HFFc6 (cell line): Measurements from ENCODE around the gene OR5B12. TPM values are rescaled to one million over a fixed set of nuclear protein-coding genes. Genes with fewer than 3 reads are reported as not detected.
"Not testable (repeated sequence)": the region's sequence is repeated elsewhere in the genome, so short reads cannot be mapped to it uniquely, and the experiment has no call there.

ENCODE experiments used
- DNase-seq: peaks from one replicate; pipeline ENCODE4 v3.0.0-alpha.2; 2018
- H3K27ac Mint-ChIP-seq: 2 replicates; pipeline ENCODE4 v1.8.0; 2020; ENCODE audit warnings: mild to moderate bottlenecking, mixed read lengths
- H3K27me3 Mint-ChIP-seq: 2 replicates; pipeline ENCODE4 v1.8.0; 2021; ENCODE audit warnings: mild to moderate bottlenecking, moderate library complexity, mixed read lengths; ENCODE audit not compliant: insufficient read depth
- H3K36me3 Mint-ChIP-seq: 2 replicates; pipeline ENCODE4 v1.8.0; 2021; ENCODE audit warnings: low read depth, mixed read lengths
- H3K4me1 Mint-ChIP-seq: 2 replicates; pipeline ENCODE4 v1.8.0; 2020; ENCODE audit warnings: low read depth, mixed read lengths
- H3K4me3 Mint-ChIP-seq: 2 replicates; pipeline ENCODE4 v1.8.0; 2020; ENCODE audit warnings: mild to moderate bottlenecking, moderate library complexity, mixed read lengths
- H3K9me3 Mint-ChIP-seq: 2 replicates; pipeline ENCODE4 v1.8.0; 2020; ENCODE audit warnings: mild to moderate bottlenecking, mixed read lengths
- CTCF ChIP-seq: fragments of 200-600 bp; sonication (generic); IDR thresholded peaks from 2 replicates; pipeline ENCODE4 v1.5.0; 2021; ENCODE audit warnings: antibody characterized with exemption, mild to moderate bottlenecking
- total RNA-seq, 6 experiments: library from RNA; stranded (reverse); fragmentation: NEBNext Ultra II Directional; extraction: Animal tissue kit (Norgen Biotek cat#: 25700); gene quantifications; 2 replicates in 1 of 6; 3 replicates in 5 of 6; pipeline ENCODE4 v1.2.3, GENCODE V29; 2021

OR5B12 gene
- total RNA-seq, 6 experiments from 2014 or later, result not detected

- TF ChIP-seq CTCF, result no peak
- H3K36me3 Mint-ChIP-seq, result peaks cover 25% of the 10 kb centered on the region
- H3K4me1 Mint-ChIP-seq, result no peaks in the 10 kb centered on the region
- H3K4me3 Mint-ChIP-seq, result no peak within 1 kb of the TSS
- H3K27me3 Mint-ChIP-seq, result no peaks in the 10 kb centered on the region; the same call in 1 of the 2 replicates
- no peak for DNase-seq
- H3K27ac Mint-ChIP-seq, result no peak within 1 kb of the TSS
- H3K9me3 Mint-ChIP-seq, result peaks cover 23% of the 10 kb centered on the region
These were observed 35.3 kb downstream of the OR5B12 start, which contains the start of gene OR5B3 for GRCh38 chr11:58406774-58407173. OR5B3 (minus strand) TSS chr11:58406874; CDS start chr11:58403409, 3,465 bp downstream.

- peaks cover 13% of the 10 kb centered on the region for H3K9me3 Mint-ChIP-seq
- H3K27ac Mint-ChIP-seq, H3K27me3 Mint-ChIP-seq, H3K4me3 Mint-ChIP-seq, DNase-seq: not testable (repeated sequence)
- H3K36me3 Mint-ChIP-seq, result peaks cover 18% of the 10 kb centered on the region
- H3K4me1 Mint-ChIP-seq, result peaks cover 28% of the 10 kb centered on the region
These were observed 42.4 kb downstream of the OR5B12 start for GRCh38 chr11:58399622-58400021.

GRCh38 chr11:58395581-58395980, 46.5 kb downstream of the OR5B12 start:
- peak; percentile 17 for DNase-seq
- peak overlapping the region; percentile 75 for H3K27ac Mint-ChIP-seq
- peaks cover 22% of the 10 kb centered on the region for H3K36me3 Mint-ChIP-seq
- peaks cover 65% of the 10 kb centered on the region for H3K4me1 Mint-ChIP-seq
- TF ChIP-seq CTCF, result no peak
- H3K9me3 Mint-ChIP-seq, result peaks cover 18% of the 10 kb centered on the region
- H3K4me3 Mint-ChIP-seq, result peak overlapping the region; percentile 45; the same call in 1 of the 2 replicates
- no peaks in the 10 kb centered on the region for H3K27me3 Mint-ChIP-seq

- peak overlapping the region; percentile 40 for H3K4me3 Mint-ChIP-seq
- H3K36me3 Mint-ChIP-seq, result peaks cover 29% of the 10 kb centered on the region
- H3K4me1 Mint-ChIP-seq, result peaks cover 65% of the 10 kb centered on the region
- H3K9me3 Mint-ChIP-seq, result peaks cover 18% of the 10 kb centered on the region
- H3K27ac Mint-ChIP-seq, result peak overlapping the region; percentile 32; the same call in 1 of the 2 replicates
- peak; percentile 80 for DNase-seq
- TF ChIP-seq CTCF, result no peak
- no peaks in the 10 kb centered on the region for H3K27me3 Mint-ChIP-seq
These were observed 47.8 kb downstream of the OR5B12 start for GRCh38 chr11:58394195-58394594.

- Mint-ChIP-seq H3K27ac (peak overlapping the region; percentile 71), H3K27me3 (no peaks in the 10 kb centered on the region; the same call in 1 of the 2 replicates), H3K4me1 (peaks cover 77% of the 10 kb centered on the region), H3K4me3 (peak overlapping the region; percentile 24), H3K36me3 (peaks cover 29% of the 10 kb centered on the region), H3K9me3 (peaks cover 18% of the 10 kb centered on the region)
- no peak for TF ChIP-seq CTCF
- DNase-seq, result no peak
These were observed 49.3 kb downstream of the OR5B12 start for GRCh38 chr11:58392746-58393145.

GRCh38 chr11:58391879-58392278, 50.2 kb downstream of the OR5B12 start:
- Mint-ChIP-seq H3K9me3 (peaks cover 18% of the 10 kb centered on the region), H3K4me3 (peak overlapping the region; percentile 24; the same call in 1 of the 2 replicates), H3K4me1 (peaks cover 76% of the 10 kb centered on the region), H3K36me3 (peaks cover 29% of the 10 kb centered on the region), H3K27me3 (no peaks in the 10 kb centered on the region; the same call in 1 of the 2 replicates), H3K27ac (peak overlapping the region; percentile 71)
- peak; percentile 33 for DNase-seq
- TF ChIP-seq CTCF, result no peak
